NAMALWA (cell line): Measurements from ENCODE around the gene WTIP.
A peak's percentile ranks its signal among the peaks of the same experiment; 100 is the strongest.
"Not testable (repeated sequence)": the region's sequence is repeated elsewhere in the genome, so short reads cannot be mapped to it uniquely, and the experiment has no call there.

Experiments
- DNase-seq: peaks from one replicate; pipeline ENCODE4 v3.0.0-alpha.2; 2015; ENCODE audit warnings: low spot score

Gene WTIP

DNA sequence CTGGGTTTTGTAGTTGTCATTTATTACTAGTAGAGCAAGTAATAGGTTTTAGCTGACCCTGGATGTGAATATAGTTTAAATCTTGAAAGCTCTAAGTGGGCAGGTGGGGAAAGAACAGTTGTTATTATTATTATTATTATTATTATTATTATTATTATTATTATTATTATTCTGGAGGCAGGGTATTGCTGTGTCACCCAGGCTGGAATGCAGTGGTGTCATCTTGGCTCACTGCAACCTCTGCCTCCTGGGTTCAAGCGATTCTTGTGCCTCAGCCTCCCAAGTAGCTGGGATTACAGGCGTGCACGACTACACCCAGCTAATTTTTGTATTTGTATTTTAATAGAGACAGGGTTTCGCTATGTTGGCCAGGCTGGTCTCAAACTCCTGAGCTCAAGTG, 3.1 kb upstream of the WTIP start:
- not testable (repeated sequence) for DNase-seq

DNA sequence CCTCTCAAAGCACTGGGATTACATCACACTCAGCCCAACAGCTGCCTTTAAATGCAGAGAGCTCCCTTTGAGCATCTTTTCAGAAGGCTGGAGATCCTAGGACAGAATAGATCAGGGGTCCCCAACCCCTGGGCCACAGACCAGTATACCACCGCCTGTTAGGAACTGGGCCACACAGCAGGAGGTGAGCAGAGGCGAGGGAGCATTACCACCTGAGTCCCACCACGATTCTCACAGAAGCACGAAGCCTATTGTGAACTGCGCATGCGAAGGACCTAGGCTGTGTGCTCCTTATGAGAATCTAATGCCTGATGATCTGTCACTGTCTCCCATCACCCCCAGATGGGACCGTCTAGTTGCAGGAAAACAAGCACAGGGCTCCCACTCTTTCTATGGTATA, 2.2 kb upstream of the WTIP start:
- no peak for DNase-seq

DNA sequence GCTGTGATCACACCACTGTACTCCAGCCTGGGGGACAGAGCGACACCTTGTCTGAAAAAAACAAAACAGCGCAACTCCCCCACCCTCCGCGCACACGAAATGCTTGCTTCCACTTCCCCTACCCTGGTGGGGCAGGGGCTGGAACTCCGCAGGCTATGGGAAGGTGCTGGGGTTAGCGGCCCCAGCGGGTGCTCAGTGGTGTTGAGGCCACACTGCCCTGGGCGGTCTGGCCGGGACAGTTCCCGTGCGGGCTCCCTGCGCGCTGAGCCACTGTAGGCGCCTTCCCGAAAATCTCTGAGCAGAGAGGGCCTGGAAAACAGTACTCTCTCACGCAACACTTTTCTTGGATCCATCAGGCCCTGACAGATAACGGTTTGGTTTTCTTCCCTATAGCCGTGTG, 1.1 kb upstream of the WTIP start:
- no peak for DNase-seq

DNA sequence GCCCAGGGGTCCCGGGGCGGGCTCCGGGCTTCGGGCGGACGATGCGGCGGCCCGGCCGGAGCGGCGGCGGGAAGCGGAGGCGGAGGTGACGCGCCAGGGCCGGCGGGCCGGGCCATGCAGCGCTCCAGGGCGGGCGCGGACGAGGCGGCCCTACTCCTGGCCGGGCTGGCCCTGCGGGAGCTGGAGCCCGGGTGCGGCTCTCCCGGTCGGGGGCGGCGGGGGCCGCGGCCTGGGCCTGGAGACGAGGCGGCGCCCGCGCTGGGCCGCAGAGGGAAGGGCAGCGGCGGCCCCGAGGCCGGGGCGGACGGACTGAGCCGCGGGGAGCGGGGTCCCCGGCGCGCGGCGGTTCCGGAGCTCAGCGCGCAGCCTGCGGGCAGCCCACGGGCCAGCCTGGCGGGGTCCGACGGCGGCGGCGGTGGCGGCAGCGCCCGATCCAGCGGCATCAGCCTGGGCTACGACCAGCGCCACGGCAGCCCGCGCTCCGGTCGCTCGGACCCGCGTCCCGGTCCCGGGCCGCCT, 362 bp downstream of the WTIP start:
- no peak for DNase-seq

DNA sequence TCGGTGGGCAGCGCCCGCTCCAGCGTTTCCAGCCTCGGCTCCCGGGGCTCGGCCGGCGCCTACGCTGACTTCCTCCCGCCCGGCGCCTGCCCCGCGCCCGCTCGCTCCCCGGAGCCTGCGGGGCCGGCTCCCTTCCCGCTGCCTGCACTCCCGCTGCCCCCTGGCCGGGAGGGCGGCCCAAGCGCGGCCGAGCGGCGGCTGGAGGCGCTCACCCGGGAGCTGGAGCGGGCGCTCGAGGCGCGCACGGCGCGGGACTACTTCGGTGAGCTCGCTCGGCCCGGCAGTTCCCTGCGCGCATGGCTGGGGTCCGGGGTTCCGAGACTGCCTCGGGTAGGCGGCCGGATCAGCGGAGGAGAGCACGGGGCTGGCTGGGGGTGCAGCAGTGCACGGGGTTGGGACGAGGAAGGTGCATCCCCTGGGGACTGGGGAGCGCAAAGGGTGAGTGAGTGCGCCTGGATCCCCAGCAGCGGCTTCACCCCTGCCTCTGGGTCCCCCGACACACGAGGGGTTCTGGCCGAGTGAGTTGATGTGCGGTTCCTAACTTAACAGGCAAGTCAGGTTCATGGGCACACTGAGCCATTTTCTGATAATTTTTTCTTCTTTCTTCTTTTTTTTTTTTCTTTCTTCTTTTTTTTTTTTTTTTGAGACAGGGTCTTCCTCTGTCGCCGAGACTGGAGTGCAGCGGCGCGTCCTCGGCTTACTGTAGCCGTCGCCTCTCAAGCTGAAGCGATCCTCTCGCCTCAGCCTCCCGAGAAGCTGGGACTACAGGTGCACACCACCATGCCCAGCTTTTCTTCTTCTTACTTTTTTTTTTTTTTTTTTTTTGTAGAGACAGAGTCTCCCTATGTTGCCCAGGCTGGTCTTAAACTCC, 1.1 kb downstream of the WTIP start:
- no peak for DNase-seq

DNA sequence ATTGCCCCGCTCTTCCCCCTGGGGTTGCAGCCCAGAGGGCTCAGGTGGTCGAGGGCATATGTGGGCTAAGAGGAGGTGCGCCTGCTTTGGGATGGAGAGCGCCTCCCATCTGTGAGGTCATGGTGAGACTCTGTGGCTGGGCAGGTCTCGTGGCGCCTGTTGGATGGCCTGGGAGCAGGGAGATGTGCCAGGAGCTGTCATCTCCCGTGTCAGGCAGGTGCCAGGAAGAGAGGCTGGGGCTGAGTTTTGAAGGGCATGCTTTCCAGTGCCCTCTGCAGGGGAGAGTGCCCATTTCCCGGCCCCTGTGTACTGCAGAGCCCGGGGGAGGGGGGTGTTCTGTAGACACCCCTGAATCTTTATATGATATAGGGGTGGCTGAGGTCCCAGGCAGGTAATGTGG, 2.8 kb downstream of the WTIP start:
- no peak for DNase-seq

DNA sequence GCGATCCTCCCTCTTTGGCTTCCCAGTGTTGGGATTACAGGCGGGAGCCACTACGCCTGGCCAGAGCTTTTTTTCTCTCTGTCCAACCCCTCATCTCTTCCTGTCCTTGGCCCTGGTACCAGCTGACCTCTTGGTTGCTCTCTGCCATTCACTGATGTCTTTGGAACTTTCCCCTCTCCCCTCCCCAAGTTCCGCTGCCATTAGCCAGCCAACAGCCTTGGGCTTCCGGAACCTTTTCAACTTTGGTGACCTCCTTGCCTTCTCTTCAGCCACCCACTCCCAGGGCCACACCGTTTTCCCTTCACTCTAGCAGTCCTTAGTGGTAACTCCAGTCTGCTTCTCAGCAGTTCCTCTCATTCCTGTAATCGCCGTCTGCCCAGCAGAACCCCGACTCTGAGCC, 4.3 kb downstream of the WTIP start:
- DNase-seq = no peak

DNA sequence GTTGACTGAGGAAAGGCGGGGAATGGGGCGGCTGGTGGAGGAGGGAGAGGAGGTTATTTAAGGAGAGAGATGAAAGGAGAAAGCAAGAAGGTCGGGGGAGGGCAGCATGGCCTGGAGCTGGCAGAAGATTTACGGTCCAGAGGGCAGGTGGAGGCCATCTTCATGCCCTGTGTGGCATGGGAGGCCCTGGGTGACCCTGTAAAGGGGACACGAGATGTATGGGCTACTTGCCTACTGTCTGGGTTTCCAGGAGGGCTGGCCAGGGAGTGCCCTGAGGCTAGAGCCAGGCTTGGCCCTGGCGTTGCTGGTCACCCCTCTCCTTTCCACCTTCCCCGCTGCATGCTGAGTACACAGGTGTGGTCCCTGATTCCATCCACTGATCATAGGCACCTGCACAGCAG, 6.1 kb downstream of the WTIP start:
- no peak for DNase-seq

DNA sequence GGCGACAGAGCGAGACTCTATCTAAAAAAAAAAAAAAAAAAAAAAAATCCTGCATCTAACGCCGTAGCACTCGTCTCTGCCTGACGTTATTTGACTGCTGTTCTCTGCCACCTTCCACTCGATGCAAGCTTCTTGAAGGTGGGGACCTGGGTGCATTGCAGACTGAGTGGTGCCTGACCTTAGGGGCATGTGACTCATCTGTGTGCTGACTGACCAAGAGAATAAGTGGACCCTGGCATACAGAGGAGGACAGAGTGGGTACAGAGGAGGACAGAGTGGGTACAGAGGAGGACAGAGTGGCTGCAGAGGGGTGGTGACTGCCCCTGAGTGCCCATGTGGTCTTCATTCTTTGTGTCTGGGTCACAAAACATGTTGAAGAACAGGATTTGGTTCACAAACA, 7.6 kb downstream of the WTIP start:
- no peak for DNase-seq

DNA sequence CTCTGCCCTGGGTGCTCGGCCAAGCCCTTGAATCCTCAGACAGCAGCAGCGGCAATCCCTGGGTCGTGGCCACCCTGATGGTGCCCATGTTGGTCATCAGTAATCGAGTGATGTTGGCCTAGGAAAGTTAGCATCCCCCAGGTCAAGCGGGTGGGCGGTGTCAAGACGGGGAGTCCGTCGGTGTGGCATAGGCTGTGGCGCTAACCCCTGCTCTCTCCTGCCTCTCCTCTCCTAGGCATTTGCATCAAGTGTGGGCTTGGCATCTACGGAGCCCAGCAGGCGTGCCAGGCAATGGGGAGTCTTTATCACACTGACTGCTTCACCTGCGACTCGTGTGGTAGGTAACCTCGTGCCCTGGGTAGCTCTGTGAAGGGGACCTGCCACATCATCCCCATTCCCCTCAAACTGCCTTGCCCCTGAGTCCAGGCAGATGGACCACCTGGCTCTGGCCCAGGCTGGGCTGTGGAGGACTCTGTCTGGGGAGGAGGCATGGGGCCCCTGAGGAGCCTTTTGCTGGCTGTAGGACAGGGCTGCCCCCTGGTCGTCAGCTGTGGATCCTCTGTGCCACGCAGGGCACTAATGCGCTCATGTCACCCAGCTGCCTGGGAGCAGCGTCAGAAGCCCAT, 8.7 kb downstream of the WTIP start:
- no peak for DNase-seq

DNA sequence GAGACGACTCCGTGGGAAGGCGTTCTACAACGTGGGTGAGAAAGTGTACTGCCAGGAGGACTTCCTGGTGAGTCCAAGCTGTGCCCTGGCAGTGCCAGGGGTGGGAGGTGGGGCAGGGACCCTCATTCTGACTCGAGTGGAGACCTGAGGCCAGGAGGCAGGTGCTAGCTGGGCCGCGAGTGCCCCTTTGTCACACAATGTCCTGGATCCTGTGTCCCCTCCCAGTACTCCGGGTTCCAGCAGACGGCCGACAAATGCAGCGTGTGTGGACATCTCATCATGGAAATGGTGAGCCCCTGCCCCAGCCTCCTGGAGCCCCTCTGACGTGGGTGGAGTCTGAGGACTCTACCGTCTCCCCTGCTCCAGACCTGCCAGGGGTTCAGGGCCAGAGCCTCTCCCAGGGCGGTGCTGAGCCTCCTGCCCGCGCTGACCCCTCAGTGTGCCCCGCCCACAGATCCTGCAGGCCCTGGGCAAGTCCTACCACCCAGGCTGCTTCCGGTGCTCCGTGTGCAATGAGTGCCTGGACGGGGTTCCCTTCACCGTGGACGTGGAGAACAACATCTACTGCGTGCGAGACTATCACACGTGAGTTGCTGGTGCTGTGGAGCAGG, 11.6 kb downstream of the WTIP start:
- no peak for DNase-seq

DNA sequence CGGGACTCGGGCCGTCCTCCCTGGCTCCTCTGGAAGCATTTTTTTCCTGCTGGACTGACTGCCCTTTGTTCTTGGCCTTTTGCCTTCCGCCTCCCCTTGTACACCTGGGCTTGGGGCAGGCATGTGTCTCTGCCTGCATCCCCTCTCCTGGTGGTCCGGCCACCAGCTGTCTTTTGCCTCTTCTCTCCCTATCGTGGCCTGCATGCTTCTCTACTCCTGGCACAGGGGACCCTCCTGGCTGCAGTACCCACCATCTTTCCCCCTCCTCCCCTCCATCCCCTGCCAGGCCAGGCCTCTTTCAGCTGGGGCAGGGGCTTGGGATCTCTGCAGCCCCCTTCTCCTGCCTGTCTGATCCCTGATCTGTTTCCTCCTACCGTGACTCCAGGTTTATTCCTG, 12.1 kb downstream of the WTIP start:
- DNase-seq = no peak

DNA sequence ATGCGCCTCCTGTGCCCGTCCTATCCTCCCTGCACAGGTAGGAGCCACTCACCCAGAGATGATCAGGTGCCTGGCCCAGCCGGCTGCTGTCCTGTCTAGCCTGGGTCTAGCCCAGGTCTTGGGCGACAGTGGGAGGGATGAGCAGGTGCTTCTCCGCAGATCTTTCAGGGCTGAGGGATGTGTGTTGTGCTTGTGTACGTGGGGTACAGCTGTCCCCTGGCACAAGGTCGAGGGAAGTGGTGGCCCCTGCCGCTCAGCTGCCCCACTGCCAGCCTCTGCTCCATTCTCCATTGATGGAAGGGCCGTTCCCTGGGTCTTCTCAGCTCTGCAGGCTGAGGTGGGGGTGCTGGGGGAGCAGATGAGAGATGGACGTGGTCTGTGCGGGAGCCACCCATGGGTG, 13.0 kb downstream of the WTIP start:
- DNase-seq = no peak

DNA sequence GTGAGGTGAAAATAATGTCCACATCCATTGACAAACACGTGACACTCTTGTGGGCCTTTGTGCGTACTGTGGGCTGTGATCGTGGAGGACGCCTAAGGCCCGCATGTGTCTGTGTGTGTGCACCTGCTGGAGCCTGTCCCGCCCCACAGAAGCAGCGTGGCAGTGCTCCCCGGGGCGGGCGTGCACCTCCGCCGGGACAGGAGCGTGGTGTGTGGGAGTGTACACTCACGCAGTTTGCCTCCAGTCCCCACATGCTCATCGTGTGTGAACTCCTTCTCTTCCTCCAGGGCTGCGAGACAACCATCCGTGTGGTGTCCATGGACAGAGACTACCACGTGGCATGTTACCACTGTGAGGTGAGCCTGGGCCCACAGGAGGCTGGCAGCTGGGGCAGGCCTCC, 13.9 kb downstream of the WTIP start:
- no peak for DNase-seq

DNA sequence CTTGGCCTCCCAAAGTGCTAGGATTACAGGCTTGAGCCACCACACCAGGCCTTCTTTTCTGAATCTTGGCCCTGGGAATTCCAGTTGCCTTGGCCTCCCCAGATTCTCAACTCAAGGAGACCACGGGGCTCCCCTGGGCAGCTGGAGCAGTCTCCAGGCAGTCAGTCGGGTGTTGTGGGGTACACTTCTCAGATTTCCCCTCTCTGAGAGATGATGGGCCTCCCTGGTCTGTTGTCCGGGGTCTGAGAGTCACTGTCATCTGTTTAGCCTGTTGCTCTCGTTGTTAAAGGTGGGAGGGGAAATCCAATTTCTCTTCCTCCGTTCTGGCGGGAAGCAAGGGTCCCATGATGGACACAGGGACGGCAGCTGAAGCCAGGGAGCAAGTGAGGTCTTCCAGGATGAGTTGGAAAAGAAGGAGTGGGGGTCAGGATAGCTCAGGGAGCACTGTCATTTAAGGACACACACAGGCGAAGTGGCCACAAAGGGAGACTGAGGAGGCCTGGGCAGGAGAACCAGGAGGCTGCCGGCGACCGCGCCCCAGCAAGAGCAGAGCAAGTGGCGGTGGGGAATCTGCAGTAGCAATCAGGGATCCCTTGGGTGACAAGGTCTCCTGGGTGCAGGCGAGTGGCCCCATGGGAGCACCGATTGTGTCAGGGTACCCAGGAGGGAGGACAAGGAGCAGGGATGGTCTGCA, 15.7 kb downstream of the WTIP start:
- DNase-seq = no peak

DNA sequence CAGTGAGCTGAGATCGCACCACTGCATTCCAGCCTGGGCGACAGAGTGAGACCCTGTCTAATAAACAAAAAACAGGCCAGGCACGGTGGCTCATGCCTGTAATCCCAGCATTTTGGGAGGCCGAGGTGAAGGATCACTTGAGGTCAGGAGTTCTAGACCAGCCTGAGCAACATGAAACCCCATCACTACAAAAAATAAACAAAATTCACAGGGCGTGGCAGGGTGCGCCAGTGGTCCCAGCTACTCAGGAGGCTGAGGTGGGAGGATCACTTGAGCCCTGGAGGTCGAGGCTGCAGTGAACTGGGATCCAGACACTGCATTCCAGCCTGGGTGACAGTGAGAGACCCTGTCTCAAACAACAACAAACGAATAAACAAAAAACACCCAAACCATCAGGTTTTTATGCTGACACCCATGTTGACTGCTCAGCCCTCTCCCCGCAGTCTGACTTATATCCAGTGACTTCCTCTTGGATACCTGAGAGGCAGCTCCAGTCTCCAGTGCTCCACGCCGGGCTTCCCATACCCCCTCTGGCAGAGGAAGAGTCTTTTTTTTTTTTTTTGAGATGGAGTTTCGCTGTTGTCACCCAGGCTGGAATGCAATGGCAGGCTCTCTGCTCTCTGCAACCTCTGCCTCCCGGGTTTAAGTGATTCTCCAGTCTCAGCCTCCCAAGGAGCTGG, 17.7 kb downstream of the WTIP start:
- DNase-seq = no peak

DNA sequence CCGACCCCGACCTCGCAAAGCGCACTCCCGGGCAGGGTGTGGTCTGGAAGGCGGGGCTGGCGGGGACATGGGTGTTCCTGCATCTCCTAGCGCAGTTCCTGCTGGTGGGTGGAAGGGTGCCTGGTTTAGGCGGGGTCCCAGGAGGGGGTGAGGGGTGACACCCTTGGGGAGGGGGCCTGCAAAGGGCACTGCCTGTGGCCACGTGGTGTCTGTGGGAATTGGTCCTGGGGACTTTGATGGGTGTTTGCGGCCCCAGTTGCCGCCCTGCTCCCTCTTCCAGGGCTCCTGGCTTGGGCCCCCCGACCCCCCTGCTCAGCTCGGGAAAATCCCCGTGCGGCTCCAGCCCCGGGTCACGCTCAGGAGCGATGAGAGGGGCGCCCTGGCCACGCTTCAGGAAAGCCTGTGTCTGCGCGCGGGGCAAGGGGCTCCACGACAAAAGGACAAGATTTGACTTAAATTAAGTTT, 19.1 kb downstream of the WTIP start:
- DNase-seq = no peak

DNA sequence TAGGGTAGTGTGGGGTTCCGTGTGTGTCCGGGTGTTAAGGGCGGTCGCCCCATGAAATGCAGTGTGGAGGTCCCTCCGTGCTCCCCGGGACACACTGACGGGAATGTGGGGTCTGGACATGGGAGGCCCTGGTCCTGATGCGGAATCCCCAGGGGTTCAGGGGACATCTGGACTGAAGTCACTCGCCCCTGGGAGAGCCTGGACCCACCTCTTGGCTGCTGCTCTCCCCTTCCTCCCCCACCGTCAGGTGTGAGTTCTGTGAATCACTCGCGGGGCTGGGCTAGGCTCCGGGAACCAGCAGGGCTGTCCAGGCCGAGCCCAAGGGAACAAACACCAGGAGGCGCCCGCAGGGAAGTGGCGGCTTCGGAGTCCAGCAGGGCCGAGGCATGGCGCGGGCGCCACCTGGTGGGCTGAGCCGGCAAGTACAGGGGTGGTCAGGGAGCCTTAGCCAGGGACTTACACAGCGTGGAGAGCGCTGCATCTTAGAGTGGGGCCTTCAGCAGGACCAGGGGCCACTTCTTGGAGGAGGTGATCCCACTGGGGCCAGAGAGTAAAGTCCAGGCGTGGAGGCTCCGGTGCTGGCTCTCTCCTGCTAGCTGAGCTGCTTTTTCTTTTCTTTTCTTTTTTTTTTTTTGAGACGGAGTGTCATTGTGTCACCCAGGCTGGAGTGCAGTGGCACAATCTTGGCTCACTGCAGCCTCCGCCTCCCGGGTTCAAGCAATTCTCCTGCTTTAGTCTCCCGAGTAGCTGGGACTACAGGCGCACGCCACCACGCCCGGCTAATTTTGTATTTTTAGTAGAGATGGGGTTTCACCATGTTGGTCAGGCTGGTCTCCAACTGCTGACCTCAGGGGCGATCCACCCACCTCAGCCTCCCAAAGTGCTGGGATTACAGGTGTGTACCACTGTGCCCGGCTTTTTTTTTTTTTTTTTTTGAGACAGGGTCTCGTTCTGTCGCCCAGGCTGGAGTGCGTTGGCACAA, 20.1 kb downstream of the WTIP start:
- peak; percentile 84 for DNase-seq

DNA sequence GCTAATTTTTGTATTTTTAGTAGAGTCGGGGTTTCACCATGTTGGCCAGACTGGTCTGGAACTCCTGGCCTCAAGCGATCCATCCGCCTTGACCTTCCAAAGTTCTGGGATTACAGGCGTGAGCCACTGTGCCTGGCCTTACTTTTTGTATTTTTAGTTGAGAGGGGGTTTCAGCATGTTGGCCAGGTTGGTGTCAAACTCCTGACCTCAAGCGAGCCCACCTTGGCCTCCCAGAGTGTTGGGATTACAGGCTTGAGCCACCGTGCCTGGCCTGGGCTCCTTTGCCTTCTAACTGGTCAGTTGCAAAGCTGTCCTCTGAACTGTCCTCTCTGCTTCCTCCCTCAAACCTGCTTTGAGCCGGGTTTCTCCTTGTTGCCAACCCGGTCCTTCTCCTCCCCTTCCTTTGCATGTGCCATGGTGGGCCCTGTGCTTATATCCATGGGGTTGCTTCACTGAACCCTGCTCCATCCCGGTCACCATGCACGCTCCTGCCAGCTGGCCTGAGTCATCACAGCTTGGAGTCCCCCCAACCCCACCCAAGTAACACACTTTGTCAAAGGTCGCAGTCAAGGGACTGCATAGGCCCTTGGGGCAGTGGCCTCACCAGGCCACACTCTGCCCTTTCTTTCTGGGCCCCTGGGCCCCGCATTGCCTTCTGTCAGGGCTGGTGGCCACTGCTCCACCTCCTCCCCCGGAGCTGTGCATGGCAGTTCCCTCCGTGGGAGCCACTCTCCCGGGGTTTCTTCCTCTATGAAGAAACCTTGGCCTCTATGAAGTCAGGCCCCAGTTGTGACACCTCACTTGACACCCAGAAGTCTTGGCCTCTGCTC, 21.2 kb downstream of the WTIP start:
- no peak for DNase-seq
